UCSD-AML1 (cell line): ENCODE measurements around the gene ABHD6.
"Not testable (repeated sequence)": the region's sequence is repeated elsewhere in the genome, so short reads cannot be mapped to it uniquely, and the experiment has no call there.

ENCODE experiments used
- DNase-seq: peaks from one replicate; lab custom pipeline; 2025; ENCODE audit not compliant: unreplicated experiment; lab: John Stamatoyannopoulos, UW

Gene ABHD6

GRCh38 chr3:58321791-58322190 is 84.2 kb downstream of the ABHD6 start:
- no peak for DNase-seq

- DNase-seq = no peak
Measured at GRCh38 chr3:58322793-58323192, 85.2 kb downstream of the ABHD6 start.

GRCh38 chr3:58323529-58324390 is 86.2 kb downstream of the ABHD6 start:
- DNase-seq = no peak

- DNase-seq = no peak
Measured at GRCh38 chr3:58324391-58325390, 87.1 kb downstream of the ABHD6 start.

- DNase-seq = no peak
Measured at GRCh38 chr3:58325525-58325992, 88.0 kb downstream of the ABHD6 start.

GRCh38 chr3:58326267-58326900 is 88.8 kb downstream of the ABHD6 start:
- DNase-seq = no peak

- no peak for DNase-seq
Measured at GRCh38 chr3:58329150-58329921, 91.7 kb downstream of the ABHD6 start.

GRCh38 chr3:58329922-58330413 is 92.4 kb downstream of the ABHD6 start:
- no peak for DNase-seq

- no peak for DNase-seq
Measured at GRCh38 chr3:58331593-58332152, 94.1 kb downstream of the ABHD6 start.

GRCh38 chr3:58332575-58333188 is 95.1 kb downstream of the ABHD6 start, which contains the start of gene PXK:
TSS of gene PXK (plus strand) at chr3:58332892. CDS start at chr3:58332989, 97 bp downstream.
- peak; percentile 86 for DNase-seq

GRCh38 chr3:58333206-58334012 is 95.8 kb downstream of the ABHD6 start:
- DNase-seq = peak; percentile 54

- no peak for DNase-seq
Measured at GRCh38 chr3:58334013-58334321, 96.4 kb downstream of the ABHD6 start.

GRCh38 chr3:58334506-58334884 is 96.9 kb downstream of the ABHD6 start:
- no peak for DNase-seq

GRCh38 chr3:58335652-58335947 is 98.0 kb downstream of the ABHD6 start:
- DNase-seq = no peak

- no peak for DNase-seq
Measured at GRCh38 chr3:58336135-58336882, 98.7 kb downstream of the ABHD6 start.

GRCh38 chr3:58337190-58337589 is 99.6 kb downstream of the ABHD6 start:
- no peak for DNase-seq

- DNase-seq = not testable (repeated sequence)
Measured at GRCh38 chr3:58339146-58339545, 101.6 kb downstream of the ABHD6 start.

- DNase-seq = no peak
Measured at GRCh38 chr3:58340594-58341244, 103.1 kb downstream of the ABHD6 start.
